Parathyroid adenoma (tissue), 2 donors: ENCODE data around the gene IGFN1.

Source experiments
- H2AFZ ChIP-seq: fragments of 300-600 bp; sonication (generic); one replicate; pipeline ENCODE4 v1.7.0; 2017; ENCODE audit warnings: antibody characterized with exemption, mild to moderate bottlenecking
- H3K27ac ChIP-seq: fragments of 300-600 bp; sonication (generic); one replicate; pipeline ENCODE4 v1.7.0; 2017
- H3K27me3 ChIP-seq: fragments of 300-600 bp; sonication (generic); one replicate; pipeline ENCODE4 v1.7.0; 2017; ENCODE audit warnings: low read length; ENCODE audit not compliant: control insufficient read depth, insufficient read depth
- H3K36me3 ChIP-seq: fragments of 300-600 bp; sonication (generic); one replicate; pipeline ENCODE4 v1.7.0; 2017; ENCODE audit warnings: low read length; ENCODE audit not compliant: control insufficient read depth, insufficient read depth
- H3K4me1 ChIP-seq: fragments of 300-600 bp; sonication (generic); one replicate; pipeline ENCODE4 v1.7.0; 2017; ENCODE audit warnings: control low read depth
- H3K4me2 ChIP-seq: fragments of 300-600 bp; sonication (generic); one replicate; pipeline ENCODE4 v1.7.0; 2017; ENCODE audit warnings: low read length
- H3K4me3 ChIP-seq: fragments of 300-600 bp; sonication (generic); one replicate; pipeline ENCODE4 v1.7.0; 2017; ENCODE audit warnings: low read depth, low read length
- H3K79me2 ChIP-seq: fragments of 300-600 bp; sonication (generic); one replicate; pipeline ENCODE4 v1.7.0; 2017; ENCODE audit warnings: control low read depth
- H3K9ac ChIP-seq: fragments of 300-600 bp; sonication (generic); one replicate; pipeline ENCODE4 v1.7.0; 2017; ENCODE audit warnings: mild to moderate bottlenecking
- H3K9me3 ChIP-seq: fragments of 300-600 bp; sonication (generic); one replicate; pipeline ENCODE4 v1.7.0; 2017; ENCODE audit warnings: low read length; ENCODE audit not compliant: control insufficient read depth
- TF ChIP-seq, protein P1 (sequence below): fragments of 300-600 bp; sonication (generic); IDR thresholded peaks from one replicate; pipeline ENCODE4 v1.7.0; 2017; ENCODE audit warnings: antibody characterized with exemption, mild to moderate bottlenecking
- donor health status: primary hyperparathyroidism.

IGFN1 gene

GRCh38 chr1:201221201-201221846 lies 30.7 kb downstream of the IGFN1 start:
- no peaks in the 10 kb centered on the region for H3K36me3 ChIP-seq
- H3K4me3 ChIP-seq: no peak overlapping the region
- no peaks in the 10 kb centered on the region for H3K79me2 ChIP-seq

DNA sequence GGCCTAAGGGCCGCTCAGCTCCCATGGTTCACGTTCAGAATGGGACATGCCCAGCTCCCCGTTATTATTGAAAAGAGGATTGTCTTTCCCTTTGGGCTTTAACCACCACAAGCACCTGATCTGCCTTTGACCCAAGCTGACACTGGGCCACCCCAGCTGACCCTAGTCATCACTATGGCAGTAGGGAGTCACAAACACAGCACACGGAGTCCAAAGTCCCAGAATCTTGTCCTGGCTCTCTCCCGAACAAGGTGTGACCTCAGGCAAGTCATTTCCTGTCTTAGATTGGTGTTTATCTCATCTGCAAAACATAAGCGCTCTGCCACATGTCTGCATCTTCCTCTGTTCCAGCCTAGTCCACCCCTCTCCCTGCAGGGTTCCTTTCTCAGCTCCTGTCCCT lies 31.5 kb downstream of the IGFN1 start:
- Histone ChIP-seq H3K9ac (no peak overlapping the region), H3K4me1 (no peaks in the 10 kb centered on the region), H3K36me3 (no peaks in the 10 kb centered on the region), H2AFZ (no peak overlapping the region), H3K4me3 (no peak overlapping the region), H3K4me2 (no peak overlapping the region), H3K27me3 (no peaks in the 10 kb centered on the region), H3K9me3 (no peaks in the 10 kb centered on the region), H3K27ac (no peak overlapping the region), H3K79me2 (no peaks in the 10 kb centered on the region)
- TF ChIP-seq, protein P1, sequence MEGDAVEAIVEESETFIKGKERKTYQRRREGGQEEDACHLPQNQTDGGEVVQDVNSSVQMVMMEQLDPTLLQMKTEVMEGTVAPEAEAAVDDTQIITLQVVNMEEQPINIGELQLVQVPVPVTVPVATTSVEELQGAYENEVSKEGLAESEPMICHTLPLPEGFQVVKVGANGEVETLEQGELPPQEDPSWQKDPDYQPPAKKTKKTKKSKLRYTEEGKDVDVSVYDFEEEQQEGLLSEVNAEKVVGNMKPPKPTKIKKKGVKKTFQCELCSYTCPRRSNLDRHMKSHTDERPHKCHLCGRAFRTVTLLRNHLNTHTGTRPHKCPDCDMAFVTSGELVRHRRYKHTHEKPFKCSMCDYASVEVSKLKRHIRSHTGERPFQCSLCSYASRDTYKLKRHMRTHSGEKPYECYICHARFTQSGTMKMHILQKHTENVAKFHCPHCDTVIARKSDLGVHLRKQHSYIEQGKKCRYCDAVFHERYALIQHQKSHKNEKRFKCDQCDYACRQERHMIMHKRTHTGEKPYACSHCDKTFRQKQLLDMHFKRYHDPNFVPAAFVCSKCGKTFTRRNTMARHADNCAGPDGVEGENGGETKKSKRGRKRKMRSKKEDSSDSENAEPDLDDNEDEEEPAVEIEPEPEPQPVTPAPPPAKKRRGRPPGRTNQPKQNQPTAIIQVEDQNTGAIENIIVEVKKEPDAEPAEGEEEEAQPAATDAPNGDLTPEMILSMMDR: no peak

More at GRCh38 chr1:201221201-201221846, 30.7 kb downstream of the IGFN1 start:
- Histone ChIP-seq H3K4me2 (no peak overlapping the region), H3K9ac (no peak overlapping the region), H3K9me3 (no peaks in the 10 kb centered on the region), H2AFZ (no peak overlapping the region), H3K27me3 (no peaks in the 10 kb centered on the region), H3K4me1 (no peaks in the 10 kb centered on the region), H3K27ac (no peak overlapping the region)
- TF ChIP-seq, protein P1: no peak

DNA sequence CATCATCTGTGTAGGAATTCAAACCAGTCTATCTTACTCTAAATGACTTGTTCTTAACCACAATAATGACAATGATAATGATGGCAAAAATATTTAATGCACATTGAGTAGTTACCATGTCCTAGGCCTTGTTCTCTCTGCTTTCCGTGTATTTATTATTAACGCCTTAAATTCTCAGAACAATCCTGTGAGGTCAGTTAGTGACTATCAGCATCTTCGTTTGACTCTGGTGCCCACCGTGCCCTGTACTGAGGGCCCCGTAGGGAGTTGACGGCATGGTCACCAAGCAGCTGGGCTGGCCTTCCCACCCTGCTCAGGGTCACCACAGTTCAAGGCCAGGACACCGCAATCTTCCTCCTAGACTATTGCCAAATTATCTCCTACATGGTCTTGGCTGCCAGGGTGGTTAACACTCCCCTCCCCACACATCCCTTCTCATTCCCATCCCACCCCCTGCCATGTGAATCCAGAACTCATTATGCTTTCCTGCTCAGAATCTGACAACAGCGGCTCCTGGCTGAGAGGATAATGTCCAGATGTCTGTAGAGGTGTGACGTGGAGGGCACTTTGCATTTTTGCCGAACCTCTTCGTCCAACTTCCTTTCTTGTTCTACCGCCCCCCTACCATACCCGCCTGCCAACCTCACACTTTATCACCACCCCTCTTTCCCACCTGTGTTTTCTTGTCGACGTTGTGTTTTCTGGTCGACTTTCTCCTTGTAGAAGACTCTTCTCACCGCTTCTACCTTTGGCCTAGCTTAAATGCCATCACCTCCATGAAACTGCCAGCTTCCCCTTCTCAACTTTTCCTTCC lies 33.4 kb downstream of the IGFN1 start:
- H3K79me2 ChIP-seq: no peaks in the 10 kb centered on the region
- no peak overlapping the region for H3K4me3 ChIP-seq
- no peak overlapping the region for H3K27ac ChIP-seq
- no peaks in the 10 kb centered on the region for H3K4me1 ChIP-seq
- no peaks in the 10 kb centered on the region for H3K27me3 ChIP-seq
- no peaks in the 10 kb centered on the region for H3K9me3 ChIP-seq
- no peak overlapping the region for H3K4me2 ChIP-seq
- no peaks in the 10 kb centered on the region for H3K36me3 ChIP-seq
- no peak overlapping the region for H3K9ac ChIP-seq
- no peak overlapping the region for H2AFZ ChIP-seq
- TF ChIP-seq, protein P1: no peak

DNA sequence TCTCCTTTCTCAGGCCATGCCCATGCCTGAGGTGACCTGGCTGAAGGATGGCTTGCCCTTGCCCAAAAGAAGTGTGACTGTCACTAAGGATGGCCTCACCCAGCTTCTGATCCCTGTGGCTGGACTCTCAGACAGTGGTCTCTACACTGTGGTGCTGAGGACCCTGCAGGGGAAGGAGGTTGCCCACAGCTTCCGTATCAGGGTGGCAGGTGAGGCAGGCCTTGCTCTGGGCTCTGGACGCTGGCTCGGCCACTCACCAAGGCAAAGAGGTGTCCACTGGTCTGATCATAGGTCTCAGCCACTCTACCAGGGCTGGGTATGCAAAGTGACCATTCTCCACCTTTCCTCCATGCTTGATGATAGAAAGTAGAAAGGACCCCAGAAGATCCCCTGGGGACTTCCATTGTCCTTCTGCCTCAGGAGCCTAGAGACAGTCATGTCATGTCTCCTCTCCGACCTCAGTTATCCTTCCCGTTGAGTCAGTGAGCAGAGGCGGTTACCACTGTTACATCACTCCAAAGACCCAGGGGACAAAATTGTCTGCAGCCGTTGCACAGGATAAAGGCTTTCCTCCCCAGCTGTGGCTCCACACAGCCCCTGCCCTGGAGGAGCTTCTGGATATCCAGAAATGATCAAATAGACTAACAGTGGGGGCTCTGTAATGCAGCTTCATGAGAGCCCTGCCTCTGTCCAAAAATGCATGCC lies 34.2 kb downstream of the IGFN1 start:
- TF ChIP-seq, protein P1: no peak
- Histone ChIP-seq H3K36me3 (no peaks in the 10 kb centered on the region), H3K9me3 (no peaks in the 10 kb centered on the region), H3K4me1 (no peaks in the 10 kb centered on the region), H3K4me2 (no peak overlapping the region), H3K27me3 (no peaks in the 10 kb centered on the region), H3K79me2 (no peaks in the 10 kb centered on the region), H3K27ac (no peak overlapping the region), H3K4me3 (no peak overlapping the region), H3K9ac (no peak overlapping the region), H2AFZ (no peak overlapping the region)
